Uterus (tissue), 4 donors: Measurements from ENCODE around the gene CD248. TPM values are rescaled to one million over a fixed set of nuclear protein-coding genes. Genes with fewer than 3 reads are reported as not detected.
A peak's percentile ranks its signal among the peaks of the same experiment; 100 is the strongest.

Experiments
- DNase-seq, 2 donors: peaks; one replicate each; pipeline ENCODE4 v3.0.0-alpha.2; 2019 to 2020
- H3K27ac ChIP-seq, 2 donors: fragments of 200-600 bp; sonication (generic); 1 replicate in 1 of 2; 2 replicates in 1 of 2; pipeline ENCODE4 v1.5.1; 2016 to 2018
- H3K27me3 ChIP-seq, 2 donors: fragments of 200-600 bp; sonication (generic); one replicate each; pipeline ENCODE4 v1.5.1; 2018 to 2019; ENCODE audit warnings: control low read depth in 1 of 2
- H3K36me3 ChIP-seq, 2 donors: fragments of 200-600 bp; sonication (generic); one replicate each; pipeline ENCODE4 v1.5.1; 2019; ENCODE audit warnings: control low read depth in 1 of 2
- H3K4me1 ChIP-seq, 2 donors: fragments of 200-600 bp; sonication (generic); one replicate each; pipeline ENCODE4 v1.5.1; 2018 to 2019; ENCODE audit warnings: control low read depth in 1 of 2
- H3K4me3 ChIP-seq, 2 donors: fragments of 200-600 bp; sonication (generic); 1 replicate in 1 of 2; 2 replicates in 1 of 2; pipeline ENCODE4 v1.5.1; 2018 to 2019; ENCODE audit warnings: mild to moderate bottlenecking in 1 of 2
- H3K9me3 ChIP-seq, 2 donors: fragments of 200-600 bp; sonication (generic); one replicate each; pipeline ENCODE4 v1.5.1; 2019; ENCODE audit warnings: control low read depth in 1 of 2
- CTCF ChIP-seq, 4 experiments: fragments of 200-600 bp in 2 of 4; fragments of 450-650 bp in 2 of 4; sonication (generic) in 2 of 4; IDR thresholded peaks; one replicate each; pipeline ENCODE4 v1.5.1; 2016 to 2019; ENCODE audit warnings: antibody characterized with exemption in 4 of 4, mild to moderate bottlenecking in 2 of 4, moderate library complexity in 1 of 4
- POLR2A ChIP-seq, 2 donors: fragments of 450-650 bp; IDR thresholded peaks; one replicate each; pipeline ENCODE4 v1.6.1; 2016; ENCODE audit warnings: antibody characterized with exemption in 2 of 2, mild to moderate bottlenecking in 1 of 2, moderate library complexity in 1 of 2
- intact Hi-C: fragments of 100-400 bp; cut with DNase I; formaldehyde crosslinking; loops from one replicate; pipeline ENCODE4 v1.15.1; 2023; ENCODE audit warnings: low total_unique reads
- total RNA-seq, 4 donors: library from RNA; depleted of rRNA in 3 of 4; stranded (reverse); fragments of >200 nt in 3 of 4; gene quantifications; one replicate each; pipeline versions ENCODE4 v1.1.0 to v1.2.4, GENCODE V29; 2014 to 2023
- donor health status: DM: yes; HTN: yes; CAD: no.

Gene CD248
- 10 to 100 TPM; 14.1 to 91.2 (median 46.2) TPM for total RNA-seq

DNA sequence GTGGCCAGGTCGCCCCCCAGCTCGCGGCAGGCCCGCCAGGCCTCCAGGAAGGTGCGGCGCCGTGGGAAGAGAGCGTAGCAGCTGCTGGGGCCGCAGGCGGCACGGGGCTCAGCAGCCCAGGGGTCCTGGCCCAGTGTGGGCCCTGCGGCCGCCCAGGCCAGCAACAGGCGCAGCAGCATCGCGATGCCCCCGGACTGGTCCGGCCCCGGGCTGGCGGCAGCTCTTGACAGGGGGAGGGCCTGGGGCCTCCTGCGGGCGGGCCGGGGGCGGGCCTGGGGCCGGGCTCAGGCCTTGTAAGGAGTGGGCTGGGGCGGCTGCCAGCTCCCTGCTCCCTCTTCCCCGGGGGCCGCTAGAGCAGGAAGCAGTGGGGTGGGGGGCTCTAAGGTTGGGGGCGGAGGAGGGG, at the start of gene CD248:
CD248 (minus strand) TSS at position 196 of the 403 bp plus-strand sequence; CDS start at position 179, 17 bp downstream.
- Histone ChIP-seq H3K27me3 (no peaks in the 10 kb centered on the region), H3K27ac (peak within 1 kb of the TSS; percentile 86 to 93), H3K4me3 (peak within 1 kb of the TSS; percentile 25 to 48), H3K9me3 (no peaks in the 10 kb centered on the region), H3K4me1 (peaks cover 0 to 16% of the 10 kb centered on the region in 2 donors), H3K36me3 (no peaks in the 10 kb centered on the region)
- DNase-seq = peak; percentile 79 to 81
- intact Hi-C loops = no loop called here
- TF ChIP-seq CTCF (IDR thresholded peaks at IDR 0.05) (peak in 1 of 4 experiments; percentile 22), POLR2A (IDR thresholded peaks at IDR 0.05) (peak; percentile 59 to 70)

DNA sequence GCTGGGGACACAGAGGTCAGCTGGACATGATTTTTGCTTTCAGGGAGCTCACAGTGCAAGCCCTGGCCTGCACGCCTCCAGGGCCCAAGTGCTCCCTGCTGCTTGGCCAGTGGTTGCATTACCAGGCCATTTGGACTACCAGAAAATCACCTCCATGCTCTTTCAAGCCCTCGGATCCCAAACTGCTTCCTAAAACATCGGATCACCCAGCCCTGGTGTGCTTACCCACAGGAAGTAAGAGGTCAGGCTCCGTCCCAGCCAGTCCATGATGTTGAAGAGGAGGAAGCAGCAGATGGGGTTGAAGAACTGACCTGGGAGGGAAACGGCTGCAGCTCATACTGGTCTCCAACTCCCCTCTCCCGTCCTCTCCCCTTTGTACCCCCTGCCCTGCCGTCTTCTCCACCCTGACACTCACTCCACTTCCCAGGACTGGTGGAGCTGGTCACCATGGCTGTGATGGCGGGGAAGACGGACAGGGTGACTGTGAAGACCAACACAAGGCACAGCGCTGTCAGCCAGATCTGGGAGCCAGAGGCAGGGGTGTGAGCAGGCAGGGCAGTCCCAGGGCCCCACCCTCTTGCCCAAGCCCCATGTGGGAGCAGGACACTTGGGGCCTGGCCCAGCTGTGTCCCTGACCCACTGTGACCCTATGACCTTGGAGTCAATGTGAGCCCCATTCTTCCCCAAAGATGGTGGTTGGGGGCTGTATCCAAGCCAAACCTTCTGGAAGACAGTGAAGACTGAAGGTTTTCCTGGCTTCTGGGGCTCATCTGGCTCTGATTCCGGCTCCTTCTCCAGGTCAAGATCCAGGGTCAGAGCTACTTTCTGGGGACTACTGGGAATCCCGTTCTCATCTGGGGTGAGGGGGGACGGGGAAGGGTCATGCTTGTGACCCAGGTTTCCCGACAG, 49.1 kb upstream of the CD248 start:
- intact Hi-C loops = no loop called here
- TF ChIP-seq CTCF (IDR thresholded peaks at IDR 0.05) (no peak), POLR2A (IDR thresholded peaks at IDR 0.05) (no peak)
- H3K4me1 ChIP-seq = no peaks in the 10 kb centered on the region
- H3K36me3 ChIP-seq = no peaks in the 10 kb centered on the region
- H3K4me3 ChIP-seq = no peak overlapping the region
- H3K9me3 ChIP-seq = no peaks in the 10 kb centered on the region
- no peak overlapping the region for H3K27ac ChIP-seq
- DNase-seq = no peak
- peaks cover 2% of the 10 kb centered on the region in 2 donors for H3K27me3 ChIP-seq

DNA sequence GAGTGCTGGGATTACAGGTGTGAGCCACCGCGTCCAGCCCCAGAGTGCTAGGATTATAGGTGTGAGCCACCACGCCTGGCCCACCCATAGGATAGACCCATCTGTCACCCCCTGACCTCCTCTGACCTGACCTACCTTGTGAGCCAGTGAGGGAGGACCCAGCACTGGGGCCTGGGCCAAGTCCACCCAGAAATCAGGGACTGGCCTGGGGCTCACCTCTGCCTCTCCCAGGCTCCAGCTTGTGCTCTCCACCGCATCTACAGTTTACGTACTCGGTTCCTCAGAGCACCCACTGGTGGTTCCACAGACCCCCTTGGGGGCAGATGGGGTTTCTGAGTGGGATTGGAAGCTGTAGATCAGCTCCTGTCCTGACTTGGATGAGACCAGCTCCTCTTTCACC, 48.3 kb upstream of the CD248 start:
- intact Hi-C loops = no loop called here
- Histone ChIP-seq H3K27me3 (no peaks in the 10 kb centered on the region), H3K4me1 (no peaks in the 10 kb centered on the region), H3K27ac (no peak overlapping the region), H3K36me3 (no peaks in the 10 kb centered on the region), H3K9me3 (no peaks in the 10 kb centered on the region), H3K4me3 (no peak overlapping the region)
- TF ChIP-seq POLR2A (IDR thresholded peaks at IDR 0.05) (no peak), CTCF (IDR thresholded peaks at IDR 0.05) (no peak)
- DNase-seq = no peak

DNA sequence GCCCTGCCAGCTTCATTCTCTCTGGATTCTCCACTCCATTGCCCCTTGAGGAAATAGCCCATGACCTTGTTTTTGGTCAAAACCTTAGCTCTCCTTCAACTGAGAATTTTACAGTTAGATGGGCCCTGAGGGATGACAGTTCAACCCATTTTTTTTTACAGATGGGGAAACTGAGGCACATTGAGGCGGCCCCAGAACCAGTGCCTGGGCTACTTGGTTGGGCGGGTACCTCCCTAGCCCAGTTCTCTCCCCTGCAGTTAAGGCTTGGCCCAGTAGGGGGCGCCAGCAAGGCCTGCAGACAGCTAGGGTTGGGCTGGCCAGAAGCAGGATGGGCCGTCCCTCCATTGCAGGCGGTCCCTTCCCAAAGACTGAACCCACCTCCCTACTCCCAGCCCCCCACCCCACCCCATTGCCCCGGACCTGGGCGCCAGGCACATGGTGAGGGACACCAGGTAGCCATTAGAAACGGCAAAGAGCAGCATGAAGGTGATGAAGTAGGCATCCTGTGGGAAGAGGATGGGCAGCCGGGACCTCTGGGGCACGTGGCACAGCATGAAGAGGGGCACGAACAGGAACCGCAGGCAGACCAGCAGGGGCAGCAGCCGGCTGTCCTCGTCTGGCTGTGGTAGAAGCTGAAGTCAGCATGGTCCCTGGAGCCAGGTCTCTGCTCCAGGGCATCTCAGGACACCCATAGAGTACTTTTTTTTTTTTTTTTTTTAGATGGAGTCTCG, 47.1 kb upstream of the CD248 start:
- H3K4me3 ChIP-seq = no peak overlapping the region
- H3K9me3 ChIP-seq = no peaks in the 10 kb centered on the region
- no peaks in the 10 kb centered on the region for H3K4me1 ChIP-seq
- H3K36me3 ChIP-seq = no peaks in the 10 kb centered on the region
- TF ChIP-seq CTCF (IDR thresholded peaks at IDR 0.05) (no peak), POLR2A (IDR thresholded peaks at IDR 0.05) (no peak)
- DNase-seq = no peak
- intact Hi-C loops = no loop called here
- H3K27me3 ChIP-seq = no peaks in the 10 kb centered on the region
- no peak overlapping the region for H3K27ac ChIP-seq

GRCh38 chr11:66363187-66363601, 46.4 kb upstream of the CD248 start:
- Histone ChIP-seq H3K9me3 (no peaks in the 10 kb centered on the region), H3K36me3 (no peaks in the 10 kb centered on the region), H3K4me3 (no peak overlapping the region), H3K27ac (no peak overlapping the region), H3K27me3 (no peaks in the 10 kb centered on the region), H3K4me1 (no peaks in the 10 kb centered on the region)
- no peak for DNase-seq
- no peak for TF ChIP-seq POLR2A (IDR thresholded peaks at IDR 0.05)
- TF ChIP-seq CTCF (IDR thresholded peaks at IDR 0.05) = no peak
- intact Hi-C loops = no loop called here
